Breast epithelium (tissue), 3 donors: ENCODE results near the gene MAP3K8.

ENCODE experiments used
- CTCF ChIP-seq, 3 donors: fragments of 450-650 bp; IDR thresholded peaks; one replicate each; pipeline ENCODE4 v1.5.1; 2016 to 2017; ENCODE audit warnings: antibody characterized with exemption in 3 of 3, mild to moderate bottlenecking in 3 of 3, moderate library complexity in 3 of 3
- POLR2A ChIP-seq: fragments of 450-650 bp; IDR thresholded peaks from one replicate; pipeline ENCODE4 v1.6.1; 2016; ENCODE audit warnings: antibody characterized with exemption, mild to moderate bottlenecking, moderate library complexity
- POLR2AphosphoS5 ChIP-seq, 3 donors: sonication (generic); formaldehyde crosslinking; IDR thresholded peaks; one replicate each; pipeline ENCODE4 v1.6.1; 2017; ENCODE audit warnings: antibody characterized with exemption in 3 of 3

- no peak for TF ChIP-seq CTCF (IDR thresholded peaks at IDR 0.05)
- TF ChIP-seq POLR2A: no peak
- no peak for TF ChIP-seq POLR2AphosphoS5 (IDR thresholded peaks at IDR 0.05)
Observed at GRCh38 chr10:30459283-30459682, 25.3 kb downstream of the MAP3K8 start.
